DMS79 (cell line): ENCODE results near the gene POLR2E.

Experiments used
- DNase-seq: peaks from one replicate; lab custom pipeline; 2025; lab: John Stamatoyannopoulos, UW

Gene POLR2E

DNA sequence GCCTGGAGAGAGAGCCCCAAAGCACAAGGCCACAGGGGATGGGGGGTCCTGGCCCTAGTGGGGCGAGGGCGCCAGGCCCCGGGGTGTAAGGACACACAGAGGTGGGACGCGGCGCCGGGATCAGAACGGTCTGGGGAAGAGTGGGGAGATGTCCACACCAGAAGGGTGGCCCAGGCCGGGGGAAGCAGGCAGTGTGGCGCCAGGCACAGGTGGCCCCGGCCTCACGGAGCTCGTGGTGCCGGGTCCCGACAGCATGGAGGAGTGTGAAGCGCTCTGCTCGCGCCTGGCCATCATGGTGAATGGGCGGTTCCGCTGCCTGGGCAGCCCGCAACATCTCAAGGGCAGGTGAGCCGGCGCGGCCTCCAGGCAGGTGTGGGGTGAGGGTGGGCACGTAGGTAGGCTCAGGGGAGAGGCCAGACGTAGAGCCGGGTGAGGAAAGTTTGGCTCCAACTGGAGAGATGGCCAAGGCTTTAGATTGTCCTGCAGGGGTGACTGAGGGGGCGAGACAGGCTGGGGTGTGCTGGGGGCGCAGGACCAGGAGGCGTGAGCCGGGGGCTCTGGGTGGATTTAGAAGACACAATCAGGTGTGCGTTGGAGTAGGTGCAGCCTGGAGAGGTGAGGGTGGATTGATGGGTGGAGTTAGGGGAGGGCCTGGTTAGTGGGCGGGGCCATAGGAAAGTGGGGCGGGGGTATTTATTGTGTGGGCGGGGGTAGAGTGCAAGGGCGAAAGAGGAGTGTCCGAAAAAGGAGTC is 31.1 kb downstream of the POLR2E start:
- DNase-seq: no peak

DNA sequence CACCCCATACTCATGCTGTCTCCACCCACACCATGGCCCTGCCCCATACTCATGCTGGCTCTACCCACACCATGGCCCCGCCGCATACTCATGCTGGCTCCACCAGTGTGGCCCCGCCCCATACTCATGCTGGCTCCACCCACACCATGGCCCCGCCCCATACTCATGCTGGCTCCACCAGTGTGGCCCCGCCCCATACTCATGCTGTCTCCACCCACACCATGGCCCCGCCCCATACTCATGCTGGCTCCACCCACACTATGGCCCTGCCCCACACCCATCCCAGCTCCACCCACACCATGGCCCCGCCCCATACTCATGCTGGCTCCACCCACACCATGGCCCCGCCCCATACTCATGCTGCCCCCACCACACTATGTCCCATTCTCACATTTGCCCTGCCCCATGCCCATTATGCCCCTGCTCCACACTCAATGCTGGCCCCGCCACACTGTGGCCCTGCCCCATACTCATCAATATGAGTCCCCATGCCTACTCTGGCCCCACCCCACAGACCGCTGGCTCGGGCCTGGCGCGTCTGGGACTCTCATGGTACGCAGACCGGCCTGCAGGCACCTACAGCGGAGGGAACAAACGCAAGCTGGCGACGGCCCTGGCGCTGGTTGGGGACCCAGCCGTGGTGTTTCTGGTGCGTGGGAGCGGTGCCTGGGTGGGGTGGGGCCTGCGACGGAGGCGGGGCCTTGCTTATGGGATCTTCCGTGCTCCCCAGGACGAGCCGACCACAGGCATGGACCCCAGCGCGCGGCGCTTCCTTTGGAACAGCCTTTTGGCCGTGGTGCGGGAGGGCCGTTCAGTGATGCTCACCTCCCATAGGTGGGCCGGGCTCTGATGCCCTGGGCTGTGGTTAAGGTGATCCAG is 31.9 kb downstream of the POLR2E start:
- DNase-seq: no peak

DNA sequence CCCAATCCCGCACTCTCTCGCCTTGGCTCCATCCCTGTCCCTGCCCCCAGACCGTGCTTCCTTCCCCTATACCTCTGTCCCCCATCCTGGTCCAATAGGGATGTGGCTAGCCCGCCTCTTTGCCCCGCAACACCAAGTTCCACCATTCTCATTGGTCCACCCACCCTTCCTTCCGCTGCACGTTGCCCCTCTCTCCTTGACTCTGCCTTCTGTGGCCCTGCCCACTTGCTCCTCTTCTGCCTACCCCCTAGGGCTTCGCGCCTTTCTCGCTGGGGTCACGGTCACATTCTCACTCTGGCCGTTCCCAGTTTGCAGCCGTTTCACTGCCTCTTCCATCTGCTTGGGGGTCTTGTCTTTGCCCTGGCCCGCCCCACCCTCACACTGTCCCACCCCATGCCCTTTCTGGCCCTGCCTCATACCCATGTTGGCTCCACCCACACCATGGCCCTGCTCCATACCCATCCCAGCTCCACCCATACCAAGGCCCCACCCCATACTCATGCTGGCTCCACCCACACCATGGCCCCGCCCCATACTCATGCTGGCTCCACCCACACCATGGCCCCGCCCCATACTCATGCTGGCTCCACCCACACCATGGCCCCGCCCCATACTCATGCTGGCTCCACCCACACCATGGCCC is 32.7 kb downstream of the POLR2E start:
- DNase-seq: no peak

DNA sequence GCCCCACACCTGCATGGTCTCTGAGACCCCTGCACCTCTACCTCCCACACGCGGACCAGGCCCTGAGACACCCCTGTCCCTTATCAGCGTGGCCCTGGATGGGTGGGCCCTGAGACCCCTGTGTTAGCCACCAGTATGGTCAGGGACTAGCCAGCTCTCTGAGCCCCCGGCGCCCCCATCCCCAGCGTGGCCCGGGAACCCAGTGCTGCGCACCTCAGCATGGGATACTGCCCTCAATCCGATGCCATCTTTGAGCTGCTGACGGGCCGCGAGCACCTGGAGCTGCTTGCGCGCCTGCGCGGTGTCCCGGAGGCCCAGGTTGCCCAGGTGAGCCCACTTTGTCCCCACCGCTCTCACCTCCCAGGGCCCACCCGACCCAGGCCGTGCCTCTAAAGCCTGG is 33.2 kb downstream of the POLR2E start:
- DNase-seq: no peak

DNA sequence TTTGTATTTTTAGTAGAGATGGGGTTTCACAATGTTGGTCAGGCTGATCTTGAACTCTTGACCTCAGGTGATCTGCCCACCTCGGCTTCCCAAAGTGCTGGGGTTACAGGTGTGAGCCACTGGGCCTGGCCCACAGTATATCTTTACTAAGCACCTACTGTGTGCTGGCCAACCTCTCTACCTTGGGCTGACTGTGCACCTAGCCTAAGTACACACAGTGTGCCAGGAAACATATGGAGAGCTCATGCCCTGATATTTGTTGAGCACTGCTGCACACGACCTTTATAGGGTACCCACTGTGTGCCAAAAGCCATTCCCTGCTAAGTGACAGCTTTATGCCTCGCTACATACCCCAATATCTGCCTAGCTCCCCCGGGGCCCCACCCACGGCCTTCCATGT is 34.5 kb downstream of the POLR2E start:
- no peak for DNase-seq

DNA sequence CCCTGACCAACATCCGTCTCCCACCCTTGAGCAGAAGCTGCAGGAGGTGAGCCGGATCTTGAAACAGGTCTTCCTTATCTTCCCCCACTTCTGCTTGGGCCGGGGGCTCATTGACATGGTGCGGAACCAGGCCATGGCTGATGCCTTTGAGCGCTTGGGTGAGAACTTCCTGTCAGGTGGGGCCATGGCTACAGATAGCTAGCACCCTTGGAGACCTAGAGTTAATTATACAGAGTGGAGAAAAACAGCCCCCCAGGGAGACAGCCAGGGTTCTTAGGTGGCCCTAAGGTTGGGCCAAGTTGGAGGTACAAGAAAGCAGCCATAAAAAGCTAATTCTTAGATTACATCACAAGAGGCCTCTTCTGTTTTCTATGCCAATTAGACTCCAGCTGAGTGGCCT is 37.1 kb downstream of the POLR2E start:
- no peak for DNase-seq

DNA sequence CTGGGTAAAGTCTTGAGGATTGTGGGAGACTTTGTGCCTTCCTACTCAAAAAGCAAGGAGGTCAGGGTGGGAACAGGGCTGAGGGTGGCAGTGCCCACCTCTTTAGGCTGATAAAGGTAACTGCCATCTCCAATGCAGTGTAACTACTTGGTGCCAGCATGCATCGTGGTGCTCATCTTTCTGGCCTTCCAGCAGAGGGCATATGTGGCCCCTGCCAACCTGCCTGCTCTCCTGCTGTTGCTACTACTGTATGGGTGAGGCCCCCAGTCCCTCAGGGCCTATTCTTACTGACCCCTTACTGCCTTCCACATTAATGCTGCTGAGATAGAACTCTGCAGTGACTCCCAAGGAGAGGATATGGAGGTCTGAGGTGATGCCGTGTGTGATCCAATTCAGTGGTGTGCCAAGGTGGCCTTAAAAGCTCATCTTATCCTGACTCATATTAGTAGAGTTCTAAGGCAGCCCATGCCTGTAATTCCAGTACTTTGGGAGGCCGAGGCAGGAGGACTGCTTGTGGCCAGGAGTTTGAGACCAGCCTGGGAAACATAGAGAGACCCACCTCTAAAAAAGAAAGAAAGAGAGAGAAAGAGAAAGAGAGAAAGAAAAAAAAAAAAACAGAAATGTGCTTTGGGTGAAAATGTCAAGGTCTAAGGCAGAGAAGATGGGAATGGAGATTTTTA is 37.9 kb downstream of the POLR2E start:
- no peak for DNase-seq

DNA sequence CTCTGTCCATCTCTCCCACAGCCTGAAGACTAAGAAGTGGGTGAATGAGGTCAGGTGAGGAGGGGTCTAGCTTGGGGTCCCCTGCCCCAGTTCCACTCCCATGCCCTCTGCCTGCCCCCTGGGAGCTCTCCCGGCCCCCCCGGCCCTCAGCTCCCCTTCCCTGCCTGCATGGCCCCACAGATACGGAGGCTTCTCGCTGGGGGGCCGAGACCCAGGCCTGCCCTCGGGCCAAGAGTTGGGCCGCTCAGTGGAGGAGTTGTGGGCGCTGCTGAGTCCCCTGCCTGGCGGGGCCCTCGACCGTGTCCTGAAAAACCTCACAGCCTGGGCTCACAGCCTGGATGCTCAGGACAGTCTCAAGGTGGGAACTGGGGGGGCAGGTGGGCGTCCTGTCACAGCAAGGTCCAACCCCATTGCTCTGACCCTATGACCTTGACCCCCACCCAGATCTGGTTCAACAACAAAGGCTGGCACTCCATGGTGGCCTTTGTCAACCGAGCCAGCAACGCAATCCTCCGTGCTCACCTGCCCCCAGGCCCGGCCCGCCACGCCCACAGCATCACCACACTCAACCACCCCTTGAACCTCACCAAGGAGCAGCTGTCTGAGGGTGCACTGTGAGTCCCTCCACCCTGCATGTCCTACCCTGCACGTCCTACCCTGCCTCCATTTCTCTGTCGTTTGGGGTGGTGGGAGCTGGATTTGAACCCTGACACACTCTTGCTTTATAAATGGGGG is 39.1 kb downstream of the POLR2E start:
- no peak for DNase-seq

DNA sequence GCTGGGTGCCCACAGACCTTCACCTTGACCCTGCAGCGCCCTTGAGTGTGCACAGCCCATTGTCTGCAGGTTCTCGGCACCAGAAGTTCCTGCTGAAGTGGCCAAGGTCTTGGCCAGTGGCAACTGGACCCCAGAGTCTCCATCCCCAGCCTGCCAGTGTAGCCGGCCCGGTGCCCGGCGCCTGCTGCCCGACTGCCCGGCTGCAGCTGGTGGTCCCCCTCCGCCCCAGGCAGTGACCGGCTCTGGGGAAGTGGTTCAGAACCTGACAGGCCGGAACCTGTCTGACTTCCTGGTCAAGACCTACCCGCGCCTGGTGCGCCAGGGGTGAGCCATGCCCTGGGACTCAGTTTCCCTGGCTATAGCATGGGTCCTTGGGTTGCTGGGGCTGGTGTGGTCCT is 40.1 kb downstream of the POLR2E start:
- no peak for DNase-seq

DNA sequence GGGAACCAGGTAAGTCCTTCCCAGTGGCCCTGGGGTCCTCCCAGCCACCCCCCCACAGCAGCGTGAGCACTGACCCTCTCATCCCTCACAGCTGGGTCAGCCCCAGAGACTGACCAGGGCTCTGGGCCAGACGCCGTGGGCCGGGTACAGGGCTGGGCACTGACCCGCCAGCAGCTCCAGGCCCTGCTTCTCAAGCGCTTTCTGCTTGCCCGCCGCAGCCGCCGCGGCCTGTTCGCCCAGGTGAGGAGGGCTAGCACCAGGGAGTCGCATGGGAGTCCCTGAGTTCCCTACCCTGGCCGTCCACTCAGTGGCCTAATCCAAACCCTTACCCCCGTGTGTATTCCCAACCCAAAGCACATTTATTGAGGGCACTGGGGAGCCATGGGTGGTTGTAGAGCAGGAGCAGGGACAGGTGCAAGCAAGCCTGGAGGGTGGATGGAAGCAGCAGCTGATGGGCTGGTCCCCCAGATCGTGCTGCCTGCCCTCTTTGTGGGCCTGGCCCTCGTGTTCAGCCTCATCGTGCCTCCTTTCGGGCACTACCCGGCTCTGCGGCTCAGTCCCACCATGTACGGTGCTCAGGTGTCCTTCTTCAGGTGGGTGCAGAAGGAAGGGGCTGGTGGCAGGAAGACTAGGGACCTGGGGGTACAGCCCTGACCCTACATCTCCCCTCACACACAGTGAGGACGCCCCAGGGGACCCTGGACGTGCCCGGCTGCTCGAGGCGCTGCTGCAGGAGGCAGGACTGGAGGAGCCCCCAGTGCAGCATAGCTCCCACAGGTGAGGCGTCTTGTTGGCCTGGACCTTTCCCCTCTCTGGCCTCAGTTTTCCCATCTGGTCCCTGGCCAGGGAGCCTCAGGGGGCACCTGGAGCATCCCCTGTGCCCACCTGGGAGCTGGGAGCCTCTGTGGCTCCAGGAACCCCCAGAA is 40.8 kb downstream of the POLR2E start:
- no peak for DNase-seq

DNA sequence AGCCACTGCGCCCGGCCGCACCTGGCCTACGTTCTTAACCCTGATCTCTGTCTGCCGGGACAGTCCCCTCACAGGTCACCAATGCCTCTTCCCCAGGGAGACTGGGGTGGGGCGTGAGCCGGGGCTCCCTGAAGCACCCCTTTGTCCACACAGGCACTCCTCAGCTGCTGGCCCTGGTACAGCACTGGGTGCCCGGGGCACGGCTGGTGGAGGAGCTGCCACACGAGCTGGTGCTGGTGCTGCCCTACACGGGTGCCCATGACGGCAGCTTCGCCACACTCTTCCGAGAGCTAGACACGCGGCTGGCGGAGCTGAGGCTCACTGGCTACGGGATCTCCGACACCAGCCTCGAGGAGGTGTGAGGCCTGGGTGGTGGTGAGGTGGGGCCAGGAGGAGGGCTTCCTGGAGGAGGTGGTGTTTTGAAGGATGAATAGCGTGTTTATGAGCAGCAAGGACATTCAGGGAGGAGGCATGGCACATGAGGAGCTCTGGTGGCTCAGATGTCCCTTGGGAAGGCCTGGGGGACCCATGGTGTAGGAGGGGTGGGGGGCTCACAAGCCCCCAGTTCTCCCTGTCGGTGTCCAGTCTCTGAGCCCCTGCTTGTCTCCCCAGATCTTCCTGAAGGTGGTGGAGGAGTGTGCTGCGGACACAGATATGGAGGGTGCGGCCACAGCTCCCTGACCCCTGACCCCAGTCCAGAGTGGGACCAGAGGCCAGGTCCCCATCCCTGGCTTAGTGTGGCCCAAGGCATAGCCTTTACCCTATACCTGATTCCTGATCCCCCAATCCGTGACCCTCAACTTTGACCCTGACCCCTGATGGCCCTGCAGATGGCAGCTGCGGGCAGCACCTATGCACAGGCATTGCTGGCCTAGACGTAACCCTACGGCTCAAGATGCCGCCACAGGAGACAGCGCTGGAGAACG is 41.7 kb downstream of the POLR2E start:
- DNase-seq: no peak

DNA sequence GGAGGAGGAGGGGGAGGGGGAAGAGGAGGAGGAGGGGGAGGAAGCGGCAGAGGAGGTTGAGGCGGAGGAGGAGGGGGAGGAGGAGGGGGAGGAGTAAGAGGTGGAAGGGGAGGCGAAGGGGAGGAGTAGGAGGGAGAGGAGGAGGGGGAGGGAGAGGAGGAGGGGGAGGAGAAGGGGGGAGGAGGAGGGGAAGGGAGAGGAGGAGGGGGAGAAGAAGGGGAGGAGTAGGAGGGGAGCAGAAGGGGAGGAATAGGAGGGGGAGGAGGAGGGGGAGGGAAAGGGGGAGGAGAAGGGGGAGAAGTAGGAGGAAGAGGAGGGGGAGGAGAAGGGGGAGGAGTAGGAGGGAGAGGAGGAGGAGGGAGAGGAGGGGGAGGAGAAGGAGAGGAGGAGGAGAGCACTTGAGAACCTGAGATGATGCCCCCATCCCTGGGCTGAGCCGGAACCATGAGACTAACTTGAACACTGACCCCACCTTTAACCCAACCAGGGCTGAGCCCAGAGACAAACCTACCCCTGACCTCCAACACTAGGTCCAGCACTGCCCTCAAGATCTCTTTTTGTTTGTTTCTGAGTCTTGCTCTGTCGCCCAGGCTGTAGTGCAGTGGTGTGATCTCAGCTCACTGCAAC is 42.7 kb downstream of the POLR2E start:
- DNase-seq: no peak

DNA sequence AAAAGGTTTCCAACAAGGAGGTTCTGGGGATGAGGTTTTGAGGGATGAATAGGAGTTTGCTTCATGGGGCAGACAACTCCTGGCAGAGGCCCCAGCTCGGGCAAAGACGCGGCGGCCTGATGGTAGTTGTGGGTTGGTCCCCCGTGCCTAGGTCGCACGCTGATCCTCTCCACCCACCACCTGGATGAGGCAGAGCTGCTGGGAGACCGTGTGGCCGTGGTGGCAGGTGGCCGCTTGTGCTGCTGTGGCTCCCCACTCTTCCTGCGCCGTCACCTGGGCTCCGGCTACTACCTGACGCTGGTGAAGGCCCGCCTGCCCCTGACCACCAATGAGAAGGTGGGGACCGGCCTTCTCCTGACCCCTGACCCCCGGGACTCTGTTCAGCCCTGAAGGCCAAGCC is 43.4 kb downstream of the POLR2E start:
- no peak for DNase-seq

DNA sequence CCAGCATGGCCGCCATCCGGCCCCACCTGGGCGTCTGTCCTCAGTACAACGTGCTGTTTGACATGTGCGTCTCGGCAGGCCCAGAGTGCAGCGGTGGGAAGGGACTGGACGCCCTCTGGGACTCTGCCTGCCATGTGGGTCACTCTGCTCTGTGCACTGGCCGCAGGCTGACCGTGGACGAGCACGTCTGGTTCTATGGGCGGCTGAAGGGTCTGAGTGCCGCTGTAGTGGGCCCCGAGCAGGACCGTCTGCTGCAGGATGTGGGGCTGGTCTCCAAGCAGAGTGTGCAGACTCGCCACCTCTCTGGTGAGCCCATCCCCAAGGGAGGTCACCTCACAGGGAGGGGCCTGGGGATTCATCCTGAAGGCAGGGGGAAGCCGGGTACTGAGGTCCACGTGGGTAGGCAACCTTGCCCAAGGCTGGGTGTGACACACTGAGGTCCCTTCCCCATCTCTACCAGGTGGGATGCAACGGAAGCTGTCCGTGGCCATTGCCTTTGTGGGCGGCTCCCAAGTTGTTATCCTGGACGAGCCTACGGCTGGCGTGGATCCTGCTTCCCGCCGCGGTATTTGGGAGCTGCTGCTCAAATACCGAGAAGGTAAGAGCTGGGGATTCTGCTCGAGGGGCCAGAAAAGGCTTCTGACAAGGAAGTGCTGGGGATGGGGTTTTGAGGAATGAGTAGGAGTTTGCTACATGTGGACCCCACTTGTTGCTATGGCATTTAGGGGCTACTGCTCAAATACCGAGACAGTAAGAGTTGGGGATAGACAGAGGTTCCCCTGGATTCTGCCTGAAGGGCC is 44.0 kb downstream of the POLR2E start:
- no peak for DNase-seq

DNA sequence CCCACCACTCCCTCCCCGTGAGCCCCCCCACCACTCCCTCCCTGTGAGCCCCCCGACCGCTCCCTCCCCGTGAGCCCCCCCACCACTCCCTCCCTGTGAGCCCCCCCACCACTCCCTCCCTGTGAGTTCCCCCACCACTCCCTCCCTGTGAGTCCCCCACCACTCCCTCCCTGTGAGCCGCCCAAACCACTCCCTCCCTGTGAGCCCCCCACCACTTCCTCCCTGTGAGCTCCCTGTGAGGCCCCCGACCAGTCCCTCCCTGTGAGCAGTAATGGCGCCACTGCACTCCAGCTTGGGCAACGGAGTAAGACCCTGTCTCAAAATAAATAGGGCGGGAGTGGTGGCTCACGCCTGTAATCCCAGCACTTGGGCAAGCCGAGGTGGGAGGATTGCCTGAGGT is 45.4 kb downstream of the POLR2E start:
- DNase-seq: no peak

DNA sequence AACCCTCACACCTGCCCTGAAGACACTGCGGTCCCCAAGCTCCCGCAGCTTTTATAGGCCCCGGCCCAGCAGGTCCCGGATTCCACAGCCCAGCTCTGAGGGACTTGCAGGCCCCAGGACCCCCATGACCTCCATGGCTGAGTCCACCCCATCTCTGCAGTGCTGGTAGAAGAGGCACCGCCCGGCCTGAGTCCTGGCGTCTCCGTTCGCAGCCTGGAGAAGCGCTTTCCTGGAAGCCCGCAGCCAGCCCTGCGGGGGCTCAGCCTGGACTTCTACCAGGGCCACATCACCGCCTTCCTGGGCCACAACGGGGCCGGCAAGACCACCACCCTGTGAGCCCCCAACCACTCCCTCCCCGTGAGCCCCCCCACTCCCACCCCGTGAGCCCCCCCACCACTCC is 46.1 kb downstream of the POLR2E start:
- DNase-seq: no peak

DNA sequence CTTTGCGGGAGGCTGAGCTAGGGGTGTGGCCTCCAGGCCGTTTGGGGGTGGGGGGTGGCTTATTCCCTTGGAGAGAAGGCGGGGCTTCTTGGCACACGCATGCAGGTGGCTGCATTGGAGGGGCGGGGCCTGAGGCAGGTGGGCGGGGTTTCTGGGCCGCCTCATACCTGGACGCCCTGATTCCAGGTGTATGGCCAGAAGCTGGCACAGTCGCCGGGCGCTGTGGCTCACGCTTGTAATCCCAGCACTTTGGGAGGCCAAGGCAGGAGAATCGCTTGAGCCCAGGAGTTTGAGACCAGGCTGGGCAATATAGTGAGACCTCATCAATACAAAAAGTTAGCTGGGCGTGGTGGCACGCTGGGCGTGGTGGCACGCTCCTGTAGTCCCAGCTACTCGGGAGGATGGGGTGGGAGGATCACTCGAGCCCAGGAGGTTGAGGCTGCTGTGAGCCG is 47.5 kb downstream of the POLR2E start:
- no peak for DNase-seq
